HG03196 (cell line): ENCODE measurements around the gene JAG2.

Source experiments
- ATAC-seq: cut with Tn5 transposase; IDR thresholded peaks from one replicate; pipeline ENCODE4 v1.9.1; 2021; ENCODE audit not compliant: unreplicated experiment

The JAG2 gene

GRCh38 chr14:105204206-105204930, 35.8 kb upstream of the JAG2 start:
- no peak for ATAC-seq

DNA sequence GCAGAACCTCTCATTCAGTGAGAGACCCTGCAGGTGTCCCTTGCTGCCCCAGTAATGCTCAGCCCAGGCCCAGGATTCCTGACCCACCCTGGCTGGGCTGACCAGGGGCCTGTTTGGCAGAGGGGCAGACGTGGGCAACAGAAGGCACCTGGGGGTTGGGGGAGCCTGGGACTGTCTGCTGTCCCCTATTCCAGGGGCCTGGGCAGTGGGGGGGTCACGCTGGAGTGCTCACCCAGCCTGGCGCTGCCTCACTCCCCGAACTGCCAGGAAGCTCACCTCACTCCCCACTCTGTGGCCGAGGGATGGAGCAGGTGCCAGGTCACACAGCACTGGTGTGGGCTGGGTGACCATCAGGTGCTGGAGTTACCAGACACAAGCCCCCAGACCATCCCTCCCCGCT, 35.1 kb upstream of the JAG2 start:
- ATAC-seq, result no peak

- no peak for ATAC-seq
These were observed 34.5 kb upstream of the JAG2 start for GRCh38 chr14:105203057-105203531.

- ATAC-seq, result no peak
These were observed 33.4 kb upstream of the JAG2 start for GRCh38 chr14:105201925-105202513.

DNA sequence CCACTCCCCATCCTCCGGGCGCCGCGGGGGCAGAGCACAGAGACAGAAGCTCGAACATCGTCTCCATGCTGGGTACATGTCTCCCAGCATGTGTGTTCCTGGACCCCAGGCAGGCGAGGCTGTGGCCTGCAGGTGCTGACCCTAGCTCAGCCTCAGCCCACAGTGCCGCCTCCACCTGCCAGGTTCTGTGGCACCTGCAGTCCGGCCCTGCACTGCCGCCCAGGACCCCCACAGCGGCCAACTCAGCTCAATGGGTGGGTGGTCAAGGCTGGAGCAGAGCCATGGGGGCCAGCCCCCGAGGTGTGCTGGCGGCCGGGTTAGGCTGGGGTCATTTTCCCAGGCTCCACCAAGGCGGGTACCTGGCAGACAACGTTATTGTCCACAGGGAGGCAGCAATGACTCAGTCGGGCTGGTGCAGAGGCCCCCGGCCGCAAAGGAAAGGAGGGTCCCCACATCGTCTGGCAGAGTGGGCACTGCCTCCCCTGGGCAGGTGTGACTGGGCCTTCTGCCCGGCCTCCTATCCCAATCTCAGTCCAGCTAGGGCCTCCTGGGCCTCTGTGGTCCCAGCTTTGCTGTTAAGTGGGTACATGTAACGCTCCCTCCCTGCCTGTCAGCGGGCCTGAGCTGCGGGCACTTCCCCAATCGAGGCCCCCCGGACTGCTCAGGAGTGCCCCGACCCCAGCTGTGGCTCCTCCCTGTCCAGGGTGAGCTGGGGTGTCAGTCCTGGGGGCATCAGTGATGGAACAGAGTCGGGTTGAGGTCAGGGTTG, 32.8 kb upstream of the JAG2 start:
- ATAC-seq, result no peak

- no peak for ATAC-seq
These were observed 32.1 kb upstream of the JAG2 start for GRCh38 chr14:105200641-105201040.

DNA sequence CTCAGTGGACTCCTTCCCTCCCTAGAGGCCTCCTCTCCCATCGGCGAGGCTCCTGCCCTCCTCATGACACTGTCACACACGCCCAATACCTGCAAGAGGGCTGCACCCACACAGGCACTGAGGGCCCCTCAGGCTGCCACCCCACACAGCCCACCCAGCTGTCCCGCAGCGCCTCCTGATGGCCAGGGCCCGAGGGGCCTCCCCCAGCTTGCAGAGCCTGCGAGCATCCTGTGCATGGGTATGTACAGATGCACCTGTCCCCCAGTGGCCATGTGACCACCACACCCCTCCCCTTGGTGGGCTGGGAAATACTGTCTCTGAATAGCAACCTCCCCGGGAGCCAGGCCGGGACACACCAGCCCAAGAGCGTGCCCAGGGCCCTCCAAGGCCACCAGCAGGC, 31.5 kb upstream of the JAG2 start:
- no peak for ATAC-seq

GRCh38 chr14:105199093-105199492, 30.5 kb upstream of the JAG2 start:
- ATAC-seq, result no peak

- no peak for ATAC-seq
These were observed 30.0 kb upstream of the JAG2 start for GRCh38 chr14:105198588-105198987.

DNA sequence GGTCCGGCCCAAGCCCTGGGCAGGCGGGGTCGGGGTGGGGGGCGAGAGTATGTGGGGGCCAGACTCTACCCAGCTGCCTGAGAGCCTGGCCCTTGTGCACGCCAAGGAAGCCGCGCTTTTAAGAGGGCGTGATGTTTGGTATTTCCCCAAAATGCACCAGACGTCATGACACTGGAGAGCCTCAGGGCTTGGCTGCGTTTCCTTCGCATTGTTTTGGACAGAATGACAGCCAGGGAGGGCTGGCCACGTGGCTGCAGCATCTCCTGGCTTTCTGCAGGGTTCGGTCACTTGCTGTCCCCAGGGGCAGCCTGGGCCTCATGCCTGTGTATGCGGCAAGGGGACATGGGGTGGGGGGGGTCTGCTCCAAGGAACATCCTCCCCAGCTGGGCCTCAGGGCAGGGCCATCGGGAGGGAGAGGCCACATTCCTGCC, 28.6 kb upstream of the JAG2 start:
- ATAC-seq, result no peak

DNA sequence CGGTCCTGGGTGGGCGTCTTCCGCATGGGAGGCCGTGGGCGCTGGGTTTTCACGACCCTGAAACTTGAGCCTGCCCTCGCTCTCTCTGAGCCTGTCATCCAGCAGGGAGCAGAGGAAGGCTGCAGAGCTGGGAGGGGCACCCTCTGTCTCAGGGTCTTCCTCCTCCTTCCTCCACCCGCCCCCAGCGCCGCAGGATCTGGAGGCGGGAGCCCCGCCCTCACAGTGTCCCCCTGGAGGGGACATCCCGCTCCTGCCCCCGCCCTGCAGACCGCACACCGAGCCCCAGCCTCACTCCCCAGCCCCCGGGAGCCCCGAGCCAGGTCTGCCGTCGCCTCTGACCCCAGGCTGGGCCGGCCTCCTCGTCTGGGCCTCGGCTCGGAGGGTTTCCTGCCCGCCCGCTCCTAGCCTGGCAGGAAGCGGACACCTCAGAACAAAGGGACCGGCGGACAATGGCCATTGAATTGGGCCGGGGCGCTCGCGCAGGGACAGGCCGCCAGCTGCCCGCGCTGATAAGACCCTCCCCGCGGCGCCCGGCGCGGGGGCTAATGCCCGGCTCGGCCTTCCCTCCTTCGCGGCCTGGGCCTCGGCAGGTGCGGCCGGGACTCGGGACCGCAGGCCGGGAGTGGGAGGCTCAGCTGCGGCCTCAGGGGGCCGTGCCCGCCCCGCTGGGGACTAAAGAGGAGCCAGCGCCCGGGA, 27.8 kb upstream of the JAG2 start:
- no peak for ATAC-seq

- ATAC-seq, result no peak
These were observed 27.1 kb upstream of the JAG2 start for GRCh38 chr14:105195522-105196264.

- ATAC-seq, result no peak
These were observed 26.5 kb upstream of the JAG2 start for GRCh38 chr14:105195051-105195450.

- no peak for ATAC-seq
These were observed 25.6 kb upstream of the JAG2 start for GRCh38 chr14:105193916-105194782.

DNA sequence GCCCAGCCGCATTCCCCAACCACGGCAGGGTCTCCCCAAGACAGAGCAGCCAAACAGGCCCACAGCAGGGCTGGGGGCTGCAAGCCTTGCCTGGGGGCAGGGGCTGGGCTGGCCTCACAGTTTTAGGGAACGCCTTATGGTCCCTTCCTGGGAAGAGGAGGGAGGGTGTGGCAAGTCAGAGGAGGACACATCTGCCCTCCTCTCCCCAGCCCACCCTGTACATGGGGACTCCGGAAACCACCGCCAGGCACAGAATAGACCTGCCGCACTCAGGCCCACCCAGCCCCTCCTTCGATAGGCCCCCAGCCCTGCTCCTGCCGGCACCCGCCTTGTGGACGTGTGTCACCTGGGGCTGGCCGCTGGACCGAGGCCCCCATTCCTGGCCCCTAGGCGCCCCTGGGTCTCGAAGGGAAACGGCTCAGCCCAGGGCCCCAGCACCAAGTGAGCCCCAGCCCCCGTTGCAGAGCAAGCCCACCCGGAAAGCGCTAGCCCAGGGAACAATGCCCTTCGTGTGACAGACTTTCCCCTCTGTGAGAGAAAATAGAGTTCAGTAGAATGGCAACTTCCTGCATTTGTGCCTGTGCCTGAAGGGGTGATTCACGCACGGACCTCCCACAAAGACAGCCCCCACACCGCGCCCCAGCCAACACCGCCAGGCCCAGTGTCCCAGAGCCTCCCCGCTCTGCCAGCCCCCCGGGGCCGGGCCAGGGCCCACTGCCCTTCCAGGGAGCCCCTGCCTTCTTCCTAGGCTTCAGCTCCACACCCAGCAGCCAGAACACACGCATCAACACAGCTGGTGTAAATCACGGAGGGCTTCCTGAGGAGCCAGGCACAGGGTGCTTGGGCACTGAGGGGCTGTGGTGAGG, 24.5 kb upstream of the JAG2 start:
- no peak for ATAC-seq

- no peak for ATAC-seq
These were observed 19.5 kb upstream of the JAG2 start for GRCh38 chr14:105187935-105188524.

DNA sequence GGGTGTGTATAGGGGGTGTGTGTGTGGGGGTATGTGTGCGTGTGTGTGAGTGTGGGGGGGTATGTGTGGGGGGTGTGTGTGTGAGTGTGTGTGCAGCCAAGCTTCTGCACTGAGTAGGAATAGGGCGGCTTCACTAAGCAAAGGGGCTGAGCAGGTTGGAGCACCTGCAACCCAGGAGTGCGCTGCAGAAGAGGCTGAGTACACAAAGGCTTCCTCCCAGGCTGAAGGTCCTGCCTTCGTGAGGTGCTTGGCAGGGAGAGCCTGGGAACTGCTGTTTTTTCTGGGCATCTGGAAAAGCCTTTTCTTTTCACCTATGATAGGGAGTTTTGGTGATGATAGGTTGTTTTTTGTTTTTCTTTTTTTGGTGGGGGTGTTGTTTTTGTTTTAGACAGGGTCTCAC, 18.5 kb upstream of the JAG2 start:
- no peak for ATAC-seq

DNA sequence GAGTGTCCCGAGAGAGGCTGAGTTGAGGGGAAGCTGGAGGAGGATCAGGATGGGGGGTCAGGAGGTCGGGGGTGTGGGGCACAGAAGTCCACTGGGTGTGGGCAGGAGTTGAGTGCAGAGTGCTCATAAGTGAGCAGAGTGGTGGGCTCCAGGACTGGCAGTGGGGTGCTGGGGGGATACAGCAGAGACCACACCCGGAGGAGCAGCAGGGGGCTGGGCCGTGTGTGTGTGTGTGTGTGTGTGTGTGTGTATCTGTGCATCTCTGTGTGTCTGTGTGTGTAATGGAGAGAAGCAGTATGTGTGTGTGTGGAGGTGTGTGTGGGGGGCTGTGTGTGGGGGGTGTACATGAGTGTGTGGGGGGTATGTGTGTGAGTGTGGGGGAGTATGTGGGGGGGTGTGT, 17.4 kb upstream of the JAG2 start:
- no peak for ATAC-seq
